ENCODE results near the gene HDHD5.

Gene HDHD5

DNA sequence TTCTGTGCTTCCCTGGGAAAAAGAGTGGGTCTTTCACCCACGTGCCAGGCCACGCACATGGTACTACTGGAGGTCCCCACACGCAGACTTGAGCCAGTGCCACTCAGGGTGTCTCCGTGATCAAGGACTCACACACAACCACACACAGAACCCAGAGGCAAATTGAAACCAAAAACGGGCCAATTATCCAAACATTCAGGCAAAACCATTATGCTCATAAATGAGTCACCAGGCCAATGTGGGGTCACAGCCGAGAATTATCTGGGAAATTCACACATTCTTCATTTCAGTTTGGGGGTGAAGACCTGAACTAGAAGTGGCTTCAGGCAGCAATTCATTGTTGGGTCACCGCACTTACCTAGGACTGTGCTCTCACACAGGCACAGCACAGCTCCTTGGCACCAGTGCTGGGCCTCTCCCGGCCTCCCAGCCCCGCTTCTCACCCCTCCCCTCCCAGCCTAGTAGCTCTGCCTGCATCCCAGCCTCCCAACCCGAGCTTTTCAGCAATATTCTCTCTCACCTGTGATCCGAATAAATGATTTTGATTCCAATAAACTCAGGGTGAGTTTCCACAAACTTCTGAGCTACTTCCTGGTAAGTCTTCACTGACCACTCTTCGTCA lies 32.2 kb upstream of the HDHD5 start:
- Histone ChIP-seq H3K79me2 (ENCODE audit: low read length) (no peaks in the 10 kb centered on the region), H2AFZ (ENCODE audit: low read depth, low read length) (no peak overlapping the region), H3K27ac (ENCODE audit: low read length) (no peak overlapping the region), H3K9ac (ENCODE audit: low read length) (no peak overlapping the region), H3K4me3 (ENCODE audit: low read length) (no peak overlapping the region), H3K9me3 (ENCODE audit: insufficient read depth, low read length) (no peaks in the 10 kb centered on the region), H3K36me3 (replicated peaks; ENCODE audit: low read depth, low read length) (no peaks in the 10 kb centered on the region), H3K27me3 (ENCODE audit: low read depth, low read length) (no peaks in the 10 kb centered on the region), H3K4me1 (ENCODE audit: low read length) (peaks cover 15% of the 10 kb centered on the region), H3K4me2 (ENCODE audit: low read length) (no peak overlapping the region), H4K20me1 (ENCODE audit: insufficient read depth, low read length) (no peaks in the 10 kb centered on the region)
- TF ChIP-seq EZH2phosphoT487 (IDR thresholded peaks at IDR 0.05; ENCODE audit: low read depth) = no peak
- TF ChIP-seq, protein P1, sequence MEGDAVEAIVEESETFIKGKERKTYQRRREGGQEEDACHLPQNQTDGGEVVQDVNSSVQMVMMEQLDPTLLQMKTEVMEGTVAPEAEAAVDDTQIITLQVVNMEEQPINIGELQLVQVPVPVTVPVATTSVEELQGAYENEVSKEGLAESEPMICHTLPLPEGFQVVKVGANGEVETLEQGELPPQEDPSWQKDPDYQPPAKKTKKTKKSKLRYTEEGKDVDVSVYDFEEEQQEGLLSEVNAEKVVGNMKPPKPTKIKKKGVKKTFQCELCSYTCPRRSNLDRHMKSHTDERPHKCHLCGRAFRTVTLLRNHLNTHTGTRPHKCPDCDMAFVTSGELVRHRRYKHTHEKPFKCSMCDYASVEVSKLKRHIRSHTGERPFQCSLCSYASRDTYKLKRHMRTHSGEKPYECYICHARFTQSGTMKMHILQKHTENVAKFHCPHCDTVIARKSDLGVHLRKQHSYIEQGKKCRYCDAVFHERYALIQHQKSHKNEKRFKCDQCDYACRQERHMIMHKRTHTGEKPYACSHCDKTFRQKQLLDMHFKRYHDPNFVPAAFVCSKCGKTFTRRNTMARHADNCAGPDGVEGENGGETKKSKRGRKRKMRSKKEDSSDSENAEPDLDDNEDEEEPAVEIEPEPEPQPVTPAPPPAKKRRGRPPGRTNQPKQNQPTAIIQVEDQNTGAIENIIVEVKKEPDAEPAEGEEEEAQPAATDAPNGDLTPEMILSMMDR (IDR thresholded peaks at IDR 0.05; ENCODE audit: low read depth, low read length) = no peak

DNA sequence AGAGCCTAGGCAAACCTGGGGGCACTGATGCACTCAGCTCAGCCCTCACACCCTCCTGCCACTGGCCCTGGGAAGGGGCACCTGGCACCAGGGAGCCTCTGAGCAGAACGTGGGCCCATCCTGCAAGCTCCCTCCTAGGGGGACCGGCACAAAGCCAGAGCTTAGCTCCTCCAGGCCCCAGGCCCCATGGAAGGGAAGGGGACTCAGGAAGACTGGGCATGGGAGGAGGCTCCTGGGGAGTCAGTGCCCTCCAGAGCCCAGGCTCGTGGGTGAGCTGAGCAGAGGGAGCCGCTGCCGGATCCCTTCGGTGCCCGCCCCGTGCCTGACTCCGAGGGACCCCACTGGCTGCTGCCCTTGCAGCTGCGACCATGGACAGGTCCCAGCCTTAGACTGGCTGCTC lies 31.6 kb upstream of the HDHD5 start:
- Histone ChIP-seq H3K27me3 (ENCODE audit: low read depth, low read length) (no peaks in the 10 kb centered on the region), H3K9me3 (ENCODE audit: insufficient read depth, low read length) (no peaks in the 10 kb centered on the region), H3K27ac (ENCODE audit: low read length) (no peak overlapping the region), H3K4me1 (ENCODE audit: low read length) (peaks cover 15% of the 10 kb centered on the region), H4K20me1 (ENCODE audit: insufficient read depth, low read length) (no peaks in the 10 kb centered on the region), H3K9ac (ENCODE audit: low read length) (no peak overlapping the region), H3K4me3 (ENCODE audit: low read length) (no peak overlapping the region), H3K36me3 (replicated peaks; ENCODE audit: low read depth, low read length) (no peaks in the 10 kb centered on the region), H2AFZ (ENCODE audit: low read depth, low read length) (no peak overlapping the region), H3K4me2 (ENCODE audit: low read length) (no peak overlapping the region), H3K79me2 (ENCODE audit: low read length) (no peaks in the 10 kb centered on the region)
- TF ChIP-seq, protein P1 (IDR thresholded peaks at IDR 0.05; ENCODE audit: low read depth, low read length) = no peak
- TF ChIP-seq EZH2phosphoT487 (IDR thresholded peaks at IDR 0.05; ENCODE audit: low read depth) = no peak

DNA sequence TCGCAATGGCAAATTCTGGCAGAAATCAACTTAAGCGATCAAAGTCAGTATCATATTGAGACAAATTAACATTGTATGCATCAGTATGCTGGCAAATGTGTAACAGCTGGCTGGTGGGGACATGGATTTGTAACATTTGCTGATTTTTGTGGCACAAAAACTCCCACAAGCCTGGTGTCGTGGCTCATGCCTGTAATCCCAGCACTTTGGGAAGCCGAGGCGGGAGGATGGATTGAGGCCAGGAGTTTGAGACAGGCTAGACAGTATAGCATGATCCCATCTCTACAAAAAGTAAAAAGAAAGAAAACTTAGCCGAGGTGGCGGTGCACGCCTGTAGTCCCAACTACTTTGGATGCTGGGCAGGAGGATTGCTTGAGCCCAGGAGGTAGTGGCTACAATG lies 17.6 kb upstream of the HDHD5 start:
- Histone ChIP-seq H3K27me3 (ENCODE audit: low read depth, low read length) (no peaks in the 10 kb centered on the region), H3K36me3 (replicated peaks; ENCODE audit: low read depth, low read length) (no peaks in the 10 kb centered on the region), H3K9me3 (ENCODE audit: insufficient read depth, low read length) (no peaks in the 10 kb centered on the region), H2AFZ (ENCODE audit: low read depth, low read length) (no peak overlapping the region), H3K4me1 (ENCODE audit: low read length) (peaks cover 6% of the 10 kb centered on the region; the same call in 1 of the 2 replicates), H3K4me3 (ENCODE audit: low read length) (no peak overlapping the region), H3K9ac (ENCODE audit: low read length) (no peak overlapping the region), H3K27ac (ENCODE audit: low read length) (no peak overlapping the region), H3K4me2 (ENCODE audit: low read length) (no peak overlapping the region), H3K79me2 (ENCODE audit: low read length) (no peaks in the 10 kb centered on the region), H4K20me1 (ENCODE audit: insufficient read depth, low read length) (no peaks in the 10 kb centered on the region)
- TF ChIP-seq, protein P1 (IDR thresholded peaks at IDR 0.05; ENCODE audit: low read depth, low read length) = no peak
- TF ChIP-seq EZH2phosphoT487 (IDR thresholded peaks at IDR 0.05; ENCODE audit: low read depth) = no peak

DNA sequence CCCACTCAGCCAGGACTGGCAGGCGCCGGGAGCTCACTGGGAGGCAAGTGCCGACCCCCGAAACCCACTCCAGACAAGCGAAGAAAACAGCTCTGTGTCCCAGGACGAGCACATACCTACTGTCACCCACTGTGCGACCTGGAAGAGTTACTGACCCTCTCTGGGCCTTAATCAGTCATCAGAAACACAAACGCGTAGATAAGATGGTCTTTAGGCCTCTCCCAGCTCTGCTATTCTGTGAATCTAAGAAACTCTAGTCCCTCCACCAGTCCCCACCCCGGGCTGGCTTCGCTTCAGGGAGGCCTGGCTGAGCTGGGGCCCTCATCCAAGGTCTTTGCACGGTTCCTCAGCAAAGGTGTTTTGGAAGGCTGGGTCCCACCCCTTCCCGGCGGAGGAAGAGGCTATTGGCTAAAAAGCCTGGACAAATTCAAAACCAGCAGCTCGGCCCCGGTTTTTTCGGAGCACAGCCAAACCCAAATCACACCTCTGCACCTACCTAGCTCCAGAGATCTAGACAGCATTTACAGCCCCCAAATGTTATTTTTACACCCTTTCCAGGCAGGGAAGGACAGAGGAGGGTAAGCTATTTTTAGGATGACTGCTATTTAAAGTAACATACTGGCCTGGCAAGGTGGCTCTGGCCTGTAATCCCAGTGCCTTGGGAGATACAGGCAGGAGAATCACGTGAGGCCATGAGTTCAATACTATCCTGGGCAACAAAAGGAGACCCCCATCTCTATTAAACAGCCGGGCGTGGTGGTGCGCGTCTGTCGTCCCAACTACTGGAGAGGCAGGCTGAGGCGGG lies 13.2 kb upstream of the HDHD5 start:
- peak overlapping the region; percentile 91 for H2AFZ ChIP-seq (ENCODE audit: low read depth, low read length)
- peaks cover 6% of the 10 kb centered on the region; the same call in 1 of the 2 replicates for H3K4me1 ChIP-seq (ENCODE audit: low read length)
- H3K27ac ChIP-seq (ENCODE audit: low read length) = peak overlapping the region; percentile 45
- H3K79me2 ChIP-seq (ENCODE audit: low read length) = no peaks in the 10 kb centered on the region
- H3K9ac ChIP-seq (ENCODE audit: low read length) = peak overlapping the region; percentile 72
- TF ChIP-seq, protein P1 (IDR thresholded peaks at IDR 0.05; ENCODE audit: low read depth, low read length) = no peak
- no peak for TF ChIP-seq EZH2phosphoT487 (IDR thresholded peaks at IDR 0.05; ENCODE audit: low read depth)
- peaks cover 17% of the 10 kb centered on the region; the same call in 1 of the 2 replicates for H3K27me3 ChIP-seq (ENCODE audit: low read depth, low read length)
- peak overlapping the region; percentile 79 for H3K4me3 ChIP-seq (ENCODE audit: low read length)
- H4K20me1 ChIP-seq (ENCODE audit: insufficient read depth, low read length) = no peaks in the 10 kb centered on the region
- H3K9me3 ChIP-seq (ENCODE audit: insufficient read depth, low read length) = no peaks in the 10 kb centered on the region
- peak overlapping the region; percentile 82 for H3K4me2 ChIP-seq (ENCODE audit: low read length)
- H3K36me3 ChIP-seq (replicated peaks; ENCODE audit: low read depth, low read length) = no peaks in the 10 kb centered on the region
